Uterus (tissue), 2 donors: ENCODE results near the gene TMEM258.

Experiments used
- POLR2A ChIP-seq, 2 donors: fragments of 450-650 bp; IDR thresholded peaks; one replicate each; pipeline ENCODE4 v1.6.1; 2016; ENCODE audit warnings: antibody characterized with exemption in 2 of 2, mild to moderate bottlenecking in 1 of 2, moderate library complexity in 1 of 2
- TF ChIP-seq, protein P1 (sequence below), 4 experiments: fragments of 200-600 bp in 2 of 4; fragments of 450-650 bp in 2 of 4; sonication (generic) in 2 of 4; IDR thresholded peaks; one replicate each; pipeline ENCODE4 v1.5.1; 2016 to 2019; ENCODE audit warnings: antibody characterized with exemption in 4 of 4, mild to moderate bottlenecking in 2 of 4, moderate library complexity in 1 of 4

DNA sequence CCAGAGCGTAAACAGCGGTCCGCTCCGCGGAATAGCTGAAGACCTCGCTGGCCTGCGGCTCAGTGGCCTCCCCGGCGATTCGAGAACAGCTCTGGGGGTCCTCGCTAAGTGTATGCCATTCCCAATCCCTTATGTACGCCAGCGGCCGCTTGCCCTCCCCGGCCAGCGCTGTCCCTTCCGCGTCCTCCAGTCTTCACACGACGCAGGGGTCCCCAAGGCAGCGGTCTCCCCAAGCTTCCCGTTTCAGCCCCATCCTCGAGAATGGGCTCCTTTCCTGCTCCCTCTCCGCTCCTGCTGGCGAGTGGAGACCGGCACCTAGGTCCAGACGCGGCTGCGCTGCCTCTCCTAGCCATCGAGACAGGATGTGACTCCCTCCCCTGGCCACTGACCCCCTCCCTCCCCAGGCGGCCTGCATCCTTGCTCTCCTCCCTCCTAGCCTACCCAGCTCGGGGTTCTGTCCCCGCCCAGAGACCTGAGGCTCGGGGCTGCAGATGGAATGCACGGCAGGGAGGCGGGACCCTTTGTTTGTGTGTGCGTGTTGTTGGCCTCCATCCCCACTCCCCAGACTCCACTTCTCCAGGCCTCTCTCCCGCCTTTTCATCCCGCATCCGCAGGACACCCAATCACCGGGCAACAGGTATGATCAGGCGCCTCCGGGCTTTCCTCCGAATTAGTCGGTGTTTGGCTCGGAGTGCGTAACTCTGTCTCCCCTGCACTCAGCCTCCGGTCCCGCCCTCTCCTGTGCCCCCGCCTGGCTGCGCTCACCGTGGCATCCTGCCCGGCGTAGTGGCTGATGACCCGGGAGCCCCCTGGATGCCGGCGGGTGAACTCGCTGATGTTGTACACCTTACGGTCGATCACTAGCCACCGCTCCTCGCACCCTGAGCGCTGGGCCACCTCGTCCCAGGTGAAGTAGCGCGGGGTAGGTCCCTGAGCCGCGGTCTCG is 23.7 kb upstream of the TMEM258 start:
- TF ChIP-seq, protein P1, sequence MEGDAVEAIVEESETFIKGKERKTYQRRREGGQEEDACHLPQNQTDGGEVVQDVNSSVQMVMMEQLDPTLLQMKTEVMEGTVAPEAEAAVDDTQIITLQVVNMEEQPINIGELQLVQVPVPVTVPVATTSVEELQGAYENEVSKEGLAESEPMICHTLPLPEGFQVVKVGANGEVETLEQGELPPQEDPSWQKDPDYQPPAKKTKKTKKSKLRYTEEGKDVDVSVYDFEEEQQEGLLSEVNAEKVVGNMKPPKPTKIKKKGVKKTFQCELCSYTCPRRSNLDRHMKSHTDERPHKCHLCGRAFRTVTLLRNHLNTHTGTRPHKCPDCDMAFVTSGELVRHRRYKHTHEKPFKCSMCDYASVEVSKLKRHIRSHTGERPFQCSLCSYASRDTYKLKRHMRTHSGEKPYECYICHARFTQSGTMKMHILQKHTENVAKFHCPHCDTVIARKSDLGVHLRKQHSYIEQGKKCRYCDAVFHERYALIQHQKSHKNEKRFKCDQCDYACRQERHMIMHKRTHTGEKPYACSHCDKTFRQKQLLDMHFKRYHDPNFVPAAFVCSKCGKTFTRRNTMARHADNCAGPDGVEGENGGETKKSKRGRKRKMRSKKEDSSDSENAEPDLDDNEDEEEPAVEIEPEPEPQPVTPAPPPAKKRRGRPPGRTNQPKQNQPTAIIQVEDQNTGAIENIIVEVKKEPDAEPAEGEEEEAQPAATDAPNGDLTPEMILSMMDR (IDR thresholded peaks at IDR 0.05) = no peak
- TF ChIP-seq POLR2A (IDR thresholded peaks at IDR 0.05) = no peak
